Measurements from ENCODE around the gene CALN1.

CALN1 gene

DNA sequence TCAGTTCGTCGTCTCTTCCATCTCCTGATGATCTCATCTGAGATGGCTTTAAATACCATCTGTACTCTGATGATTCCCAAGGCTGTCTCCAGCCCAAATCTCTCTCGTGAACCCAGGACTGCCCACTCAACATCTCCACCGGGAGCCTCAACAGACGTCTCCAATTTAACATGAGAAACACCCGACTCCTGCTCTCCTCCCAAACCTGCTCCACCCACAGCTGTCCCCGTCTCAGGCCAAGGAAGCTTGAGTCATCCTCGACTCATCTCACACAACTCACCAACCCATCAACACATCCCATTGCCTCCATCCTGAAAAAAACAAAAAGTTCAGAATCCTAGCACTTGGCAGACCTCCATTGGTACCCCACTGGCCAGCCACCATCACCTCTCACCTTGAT is 29.7 kb upstream of the CALN1 start:
- Histone ChIP-seq H4K20me1 (ENCODE audit: insufficient read depth, low read length) (no peaks in the 10 kb centered on the region), H3K9ac (ENCODE audit: low read length) (no peak overlapping the region), H3K4me2 (ENCODE audit: low read length) (no peak overlapping the region), H3K27me3 (ENCODE audit: low read depth, low read length) (no peaks in the 10 kb centered on the region), H3K27ac (ENCODE audit: low read length) (no peak overlapping the region), H3K4me3 (ENCODE audit: low read length) (no peak overlapping the region), H3K36me3 (replicated peaks; ENCODE audit: low read depth, low read length) (no peaks in the 10 kb centered on the region), H2AFZ (ENCODE audit: low read depth, low read length) (no peak overlapping the region), H3K4me1 (ENCODE audit: low read length) (no peaks in the 10 kb centered on the region), H3K79me2 (ENCODE audit: low read length) (no peaks in the 10 kb centered on the region), H3K9me3 (ENCODE audit: insufficient read depth, low read length) (no peaks in the 10 kb centered on the region)
- TF ChIP-seq, protein P1, sequence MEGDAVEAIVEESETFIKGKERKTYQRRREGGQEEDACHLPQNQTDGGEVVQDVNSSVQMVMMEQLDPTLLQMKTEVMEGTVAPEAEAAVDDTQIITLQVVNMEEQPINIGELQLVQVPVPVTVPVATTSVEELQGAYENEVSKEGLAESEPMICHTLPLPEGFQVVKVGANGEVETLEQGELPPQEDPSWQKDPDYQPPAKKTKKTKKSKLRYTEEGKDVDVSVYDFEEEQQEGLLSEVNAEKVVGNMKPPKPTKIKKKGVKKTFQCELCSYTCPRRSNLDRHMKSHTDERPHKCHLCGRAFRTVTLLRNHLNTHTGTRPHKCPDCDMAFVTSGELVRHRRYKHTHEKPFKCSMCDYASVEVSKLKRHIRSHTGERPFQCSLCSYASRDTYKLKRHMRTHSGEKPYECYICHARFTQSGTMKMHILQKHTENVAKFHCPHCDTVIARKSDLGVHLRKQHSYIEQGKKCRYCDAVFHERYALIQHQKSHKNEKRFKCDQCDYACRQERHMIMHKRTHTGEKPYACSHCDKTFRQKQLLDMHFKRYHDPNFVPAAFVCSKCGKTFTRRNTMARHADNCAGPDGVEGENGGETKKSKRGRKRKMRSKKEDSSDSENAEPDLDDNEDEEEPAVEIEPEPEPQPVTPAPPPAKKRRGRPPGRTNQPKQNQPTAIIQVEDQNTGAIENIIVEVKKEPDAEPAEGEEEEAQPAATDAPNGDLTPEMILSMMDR (IDR thresholded peaks at IDR 0.05; ENCODE audit: low read depth, low read length): no peak
- TF ChIP-seq EZH2phosphoT487 (IDR thresholded peaks at IDR 0.05; ENCODE audit: low read depth): no peak

DNA sequence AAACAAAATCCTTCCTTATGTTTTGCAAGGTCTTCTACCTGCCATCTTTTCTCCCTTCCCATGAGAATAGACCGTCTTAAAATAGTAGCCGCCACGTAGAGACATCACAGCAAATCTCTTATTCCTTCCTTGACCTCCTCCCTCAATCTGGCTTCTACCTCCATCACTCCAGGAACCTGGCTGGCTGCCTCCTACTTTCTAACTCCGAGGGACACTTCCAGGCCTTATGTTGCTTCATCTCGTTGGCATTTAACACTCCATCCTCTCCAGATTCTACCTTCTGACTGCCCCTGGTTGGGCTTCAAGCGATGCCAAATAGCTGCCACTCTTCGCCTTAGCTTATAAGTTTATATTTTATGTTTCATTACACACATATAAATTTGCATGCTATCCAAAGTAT is 26.4 kb upstream of the CALN1 start:
- H3K9ac ChIP-seq (ENCODE audit: low read length): no peak overlapping the region
- H2AFZ ChIP-seq (ENCODE audit: low read depth, low read length): no peak overlapping the region
- H3K27ac ChIP-seq (ENCODE audit: low read length): no peak overlapping the region
- no peak overlapping the region for H3K4me2 ChIP-seq (ENCODE audit: low read length)
- H3K4me1 ChIP-seq (ENCODE audit: low read length): no peaks in the 10 kb centered on the region
- no peaks in the 10 kb centered on the region for H3K79me2 ChIP-seq (ENCODE audit: low read length)
- H3K4me3 ChIP-seq (ENCODE audit: low read length): no peak overlapping the region
- H4K20me1 ChIP-seq (ENCODE audit: insufficient read depth, low read length): no peaks in the 10 kb centered on the region
- H3K27me3 ChIP-seq (ENCODE audit: low read depth, low read length): no peaks in the 10 kb centered on the region
- H3K36me3 ChIP-seq (replicated peaks; ENCODE audit: low read depth, low read length): no peaks in the 10 kb centered on the region
- no peaks in the 10 kb centered on the region for H3K9me3 ChIP-seq (ENCODE audit: insufficient read depth, low read length)
- TF ChIP-seq, protein P1 (IDR thresholded peaks at IDR 0.05; ENCODE audit: low read depth, low read length): no peak
- no peak for TF ChIP-seq EZH2phosphoT487 (IDR thresholded peaks at IDR 0.05; ENCODE audit: low read depth)

DNA sequence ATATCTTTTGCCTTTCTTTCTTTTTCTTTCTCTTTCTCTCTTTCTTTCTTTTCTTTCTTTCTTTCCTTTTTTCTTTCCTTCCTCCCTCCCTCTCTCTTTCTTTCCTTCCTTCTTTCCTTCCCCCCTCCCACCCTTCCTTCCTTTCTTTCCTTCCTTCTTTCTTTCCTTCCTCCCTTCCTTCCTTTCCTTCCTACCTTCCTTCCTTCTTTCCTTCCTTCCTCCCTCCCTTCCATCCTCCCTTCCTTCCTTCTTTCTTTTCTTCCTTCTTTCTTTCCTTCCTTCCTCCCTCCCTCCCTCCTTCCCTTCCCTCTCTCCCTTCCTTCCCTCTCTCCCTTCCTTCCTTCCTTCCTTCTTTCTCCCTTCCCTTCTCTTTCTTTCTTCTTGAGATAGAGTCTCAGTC is 25.5 kb upstream of the CALN1 start:
- H3K4me2 ChIP-seq (ENCODE audit: low read length): no peak overlapping the region

GRCh38 chr7:72437061-72437585 is 25.0 kb upstream of the CALN1 start:
- H3K4me2 ChIP-seq (ENCODE audit: low read length): no peak overlapping the region
- H2AFZ ChIP-seq (ENCODE audit: low read depth, low read length): no peak overlapping the region
- H3K79me2 ChIP-seq (ENCODE audit: low read length): no peaks in the 10 kb centered on the region
- no peak overlapping the region for H3K9ac ChIP-seq (ENCODE audit: low read length)
- no peaks in the 10 kb centered on the region for H3K36me3 ChIP-seq (replicated peaks; ENCODE audit: low read depth, low read length)
- no peak overlapping the region for H3K4me3 ChIP-seq (ENCODE audit: low read length)
- no peaks in the 10 kb centered on the region for H3K9me3 ChIP-seq (ENCODE audit: insufficient read depth, low read length)
- H3K27me3 ChIP-seq (ENCODE audit: low read depth, low read length): no peaks in the 10 kb centered on the region
- TF ChIP-seq EZH2phosphoT487 (IDR thresholded peaks at IDR 0.05; ENCODE audit: low read depth): no peak
- TF ChIP-seq, protein P1 (IDR thresholded peaks at IDR 0.05; ENCODE audit: low read depth, low read length): no peak
- H3K27ac ChIP-seq (ENCODE audit: low read length): no peak overlapping the region
- no peaks in the 10 kb centered on the region for H4K20me1 ChIP-seq (ENCODE audit: insufficient read depth, low read length)
- H3K4me1 ChIP-seq (ENCODE audit: low read length): no peaks in the 10 kb centered on the region

More for the DNA sequence above, 25.5 kb upstream of the CALN1 start:
- Histone ChIP-seq H2AFZ (ENCODE audit: low read depth, low read length) (no peak overlapping the region), H3K9ac (ENCODE audit: low read length) (no peak overlapping the region), H3K4me3 (ENCODE audit: low read length) (no peak overlapping the region), H3K4me1 (ENCODE audit: low read length) (no peaks in the 10 kb centered on the region), H3K27ac (ENCODE audit: low read length) (no peak overlapping the region), H4K20me1 (ENCODE audit: insufficient read depth, low read length) (no peaks in the 10 kb centered on the region), H3K27me3 (ENCODE audit: low read depth, low read length) (no peaks in the 10 kb centered on the region), H3K36me3 (replicated peaks; ENCODE audit: low read depth, low read length) (no peaks in the 10 kb centered on the region), H3K9me3 (ENCODE audit: insufficient read depth, low read length) (no peaks in the 10 kb centered on the region), H3K79me2 (ENCODE audit: low read length) (no peaks in the 10 kb centered on the region)
- TF ChIP-seq, protein P1 (IDR thresholded peaks at IDR 0.05; ENCODE audit: low read depth, low read length): no peak
- no peak for TF ChIP-seq EZH2phosphoT487 (IDR thresholded peaks at IDR 0.05; ENCODE audit: low read depth)
